NB4 (cell line): ENCODE results near the gene ZNG1F.
A peak's percentile ranks its signal among the peaks of the same experiment; 100 is the strongest.
"Not testable (repeated sequence)": the region's sequence is repeated elsewhere in the genome, so short reads cannot be mapped to it uniquely, and the experiment has no call there.

Source experiments
- DNase-seq: peaks from one replicate; pipeline ENCODE4 v3.0.0; 2010; ENCODE audit warnings: low read depth
- H3K4me3 ChIP-seq: one replicate; pipeline ENCODE4 v1.5.1; 2011; ENCODE audit warnings: mild to moderate bottlenecking, low read depth, low read length, moderate library complexity
- CTCF ChIP-seq: IDR thresholded peaks from one replicate; pipeline ENCODE4 v1.5.1; 2012; ENCODE audit warnings: low read depth, low read length
- TF ChIP-seq, protein P1 (sequence below): IDR thresholded peaks from 2 replicates; pipeline ENCODE4 v1.6.1; 2011; ENCODE audit warnings: low read depth, low read length

Gene ZNG1F

GRCh38 chr9:41189217-41189616, at the start of gene ZNG1F:
Gene ZNG1F, minus strand, starts transcription at chr9:41189317. Its CDS starts 59 bp downstream, at chr9:41189258.
- DNase-seq, H3K4me3 ChIP-seq: not testable (repeated sequence)

- not testable (repeated sequence) for H3K4me3 ChIP-seq
- DNase-seq: peak; percentile 28
Measured at GRCh38 chr9:41237110-41237749, 48.1 kb upstream of the ZNG1F start.

GRCh38 chr9:41236486-41237109, 47.5 kb upstream of the ZNG1F start:
- H3K4me3 ChIP-seq, DNase-seq: not testable (repeated sequence)

GRCh38 chr9:41234811-41235805, 46.0 kb upstream of the ZNG1F start:
- H3K4me3 ChIP-seq: not testable (repeated sequence)
- peak; percentile 8 for DNase-seq

DNA sequence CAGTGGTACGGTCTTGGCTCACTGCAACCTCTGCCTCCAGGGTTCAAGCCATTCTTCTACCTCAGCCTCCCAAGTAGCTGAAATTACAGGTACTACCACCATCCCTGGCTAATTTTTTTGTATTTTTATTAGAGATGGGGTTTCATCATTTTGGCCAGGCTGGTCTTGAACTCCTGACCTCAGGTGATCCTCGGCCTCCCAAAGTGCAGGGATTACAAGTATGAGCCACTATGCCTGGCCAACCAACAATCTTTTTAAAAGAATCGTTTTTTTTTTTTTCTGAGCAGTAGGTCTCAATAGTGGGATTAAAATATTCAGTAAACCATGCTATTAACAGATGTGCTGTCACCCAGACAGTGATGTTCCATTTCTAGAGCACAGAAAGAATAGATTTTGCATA, 45.1 kb upstream of the ZNG1F start:
- not testable (repeated sequence) for DNase-seq, H3K4me3 ChIP-seq

- DNase-seq: peak; percentile 3
- not testable (repeated sequence) for H3K4me3 ChIP-seq
Measured at GRCh38 chr9:41232326-41232725, 43.2 kb upstream of the ZNG1F start.

DNA sequence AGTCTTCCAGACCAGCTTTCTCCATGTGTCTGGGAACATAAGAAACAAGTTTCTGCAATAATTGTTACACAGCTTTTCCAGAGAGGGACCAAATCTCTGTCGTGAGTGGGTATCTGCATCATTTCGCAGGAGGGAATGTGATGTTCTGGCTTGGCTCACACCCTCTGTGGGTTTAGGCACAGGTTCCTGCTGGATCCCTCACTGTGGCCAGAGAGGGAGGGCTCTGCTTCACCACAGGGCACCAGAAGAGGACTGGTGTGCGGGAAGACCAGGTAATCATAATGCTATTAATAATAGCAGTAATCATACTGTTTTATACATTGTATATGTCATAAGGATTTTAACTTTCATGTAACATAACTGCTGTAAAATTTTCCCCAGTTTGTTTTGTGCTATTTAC, 41.3 kb upstream of the ZNG1F start:
- H3K4me3 ChIP-seq: not testable (repeated sequence)
- peak; percentile 16 for DNase-seq

GRCh38 chr9:41229408-41230401, 40.6 kb upstream of the ZNG1F start:
- no peak overlapping the region for H3K4me3 ChIP-seq
- peak; percentile 36 for DNase-seq
- TF ChIP-seq, protein P1, sequence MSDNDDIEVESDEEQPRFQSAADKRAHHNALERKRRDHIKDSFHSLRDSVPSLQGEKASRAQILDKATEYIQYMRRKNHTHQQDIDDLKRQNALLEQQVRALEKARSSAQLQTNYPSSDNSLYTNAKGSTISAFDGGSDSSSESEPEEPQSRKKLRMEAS: peak; percentile 65; the same call in 1 of the 2 replicates
- no peak for TF ChIP-seq CTCF

- H3K4me3 ChIP-seq, DNase-seq: not testable (repeated sequence)
Measured at GRCh38 chr9:41219831-41220230, 30.7 kb upstream of the ZNG1F start.

GRCh38 chr9:41188439-41188838, 678 bp downstream of the ZNG1F start:
- DNase-seq, H3K4me3 ChIP-seq: not testable (repeated sequence)

DNA sequence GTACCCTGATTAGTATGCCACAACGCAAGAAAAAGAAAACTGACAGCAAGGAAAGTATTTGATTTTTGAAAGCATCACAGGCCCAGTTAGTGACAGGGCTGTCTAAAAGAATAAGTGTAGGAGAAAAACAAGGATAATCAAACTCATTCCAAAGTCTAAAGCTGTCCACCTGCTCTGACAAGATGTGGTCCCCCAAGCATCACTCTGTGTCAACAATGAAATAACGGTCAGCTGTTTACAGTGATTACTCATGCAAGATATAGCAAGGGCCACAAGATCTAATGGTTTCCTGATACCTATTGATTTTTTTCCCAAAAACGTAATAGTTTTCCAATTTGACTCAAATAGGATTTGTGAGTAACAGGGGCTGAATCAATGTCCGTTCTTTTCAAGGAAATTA, 14.1 kb downstream of the ZNG1F start:
- not testable (repeated sequence) for H3K4me3 ChIP-seq, DNase-seq

DNA sequence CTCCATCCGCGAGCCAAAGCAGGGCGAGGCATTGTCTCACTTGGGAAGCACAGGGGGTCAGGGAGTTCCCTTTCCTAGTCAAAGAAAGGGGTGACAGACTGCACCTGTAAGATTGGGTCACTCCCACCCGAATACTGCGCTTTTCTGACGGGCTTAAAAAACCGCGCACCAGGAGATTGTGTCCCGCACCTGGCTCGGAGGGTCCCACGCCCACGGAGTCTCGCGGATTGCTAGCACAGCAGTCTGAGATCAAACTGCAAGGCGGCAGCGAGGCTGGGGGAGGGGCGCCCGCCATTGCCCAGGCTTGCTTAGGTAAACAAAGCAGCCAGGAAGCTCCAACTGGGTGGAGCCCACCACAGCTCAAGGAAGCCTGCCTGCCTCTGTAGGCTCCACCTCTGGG, 39.0 kb downstream of the ZNG1F start:
- DNase-seq, H3K4me3 ChIP-seq: not testable (repeated sequence)

DNA sequence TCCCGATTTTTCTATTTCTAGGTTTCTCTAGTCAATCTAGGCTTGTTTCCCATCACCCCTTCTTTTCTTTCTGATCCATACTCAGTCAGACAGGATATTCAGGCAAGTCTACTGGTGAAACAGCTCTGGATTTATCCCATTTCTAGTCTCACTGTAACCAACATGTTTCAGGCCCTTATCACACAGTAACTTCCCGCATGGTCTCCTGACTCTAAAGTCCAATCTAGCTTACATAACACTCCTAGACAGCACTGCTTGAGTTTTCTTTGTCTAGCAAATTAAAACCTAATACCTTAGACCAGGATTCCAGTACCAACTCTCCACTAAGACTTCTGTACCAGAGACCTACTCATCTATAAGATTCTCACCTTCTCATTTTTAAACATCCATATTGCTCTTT, 47.2 kb downstream of the ZNG1F start:
- not testable (repeated sequence) for H3K4me3 ChIP-seq, DNase-seq

DNA sequence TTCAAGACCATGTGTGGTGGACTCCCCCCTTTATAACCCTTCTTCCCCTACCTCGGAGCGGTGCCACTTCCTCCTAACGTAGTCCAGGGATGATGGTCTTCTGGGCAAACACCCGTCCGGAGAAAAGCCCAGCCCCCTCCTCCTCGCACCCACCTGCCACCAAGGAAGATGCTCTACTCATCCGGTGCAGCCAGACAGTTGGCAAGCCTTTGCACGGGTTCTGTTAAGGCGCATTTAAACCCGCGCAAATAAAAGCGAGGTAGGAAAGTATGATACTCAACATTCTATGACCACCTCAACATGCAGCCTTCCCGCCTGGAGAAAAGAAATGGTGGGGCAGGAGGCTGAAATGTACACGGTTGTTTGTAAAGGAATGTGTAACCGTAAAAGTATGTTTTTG, 60.5 kb downstream of the ZNG1F start, which contains the start of gene FOXD4L6:
Gene FOXD4L6 (minus strand): TSS at position 101 of the 400 bp plus-strand sequence. CDS start 298 bp downstream, outside the sequence.
- not testable (repeated sequence) for DNase-seq, H3K4me3 ChIP-seq

GRCh38 chr9:41126746-41127446, 62.2 kb downstream of the ZNG1F start:
- not testable (repeated sequence) for H3K4me3 ChIP-seq, DNase-seq

DNA sequence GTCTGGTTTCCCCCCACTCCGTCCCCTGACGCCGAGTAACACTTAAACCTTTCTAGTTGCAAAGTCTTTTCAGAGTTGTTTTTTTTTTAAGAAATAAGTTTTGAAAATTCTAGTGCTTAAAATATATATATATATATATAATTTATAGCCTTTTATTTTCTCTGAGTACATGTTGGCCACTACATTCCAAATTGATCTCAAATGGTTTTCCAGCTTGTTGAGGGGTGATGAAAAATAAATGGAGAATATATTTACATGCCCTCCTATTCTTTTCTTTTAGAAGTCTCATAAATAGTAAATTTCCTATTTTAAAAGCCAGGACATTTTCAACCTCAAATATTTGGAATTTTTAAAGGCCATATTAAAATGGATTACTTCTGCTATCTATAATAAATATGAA, 63.2 kb downstream of the ZNG1F start:
- DNase-seq, H3K4me3 ChIP-seq: not testable (repeated sequence)
